Nephron (organoid): ENCODE data around the gene SOX9.

Source experiments
- H3K27ac Mint-ChIP-seq, 3 experiments: 2 replicates each; pipeline ENCODE4 v1.8.0; 2020; ENCODE audit warnings: mixed read lengths in 3 of 3, mild to moderate bottlenecking in 2 of 3, moderate library complexity in 1 of 3
- H3K27me3 Mint-ChIP-seq: 2 replicates; pipeline ENCODE4 v1.8.0; 2021; ENCODE audit warnings: low read depth, mild to moderate bottlenecking, moderate library complexity, mixed read lengths
- H3K36me3 Mint-ChIP-seq: 2 replicates; pipeline ENCODE4 v1.8.0; 2020; ENCODE audit warnings: low read depth, mixed read lengths
- H3K4me1 Mint-ChIP-seq: 2 replicates; pipeline ENCODE4 v1.8.0; 2020; ENCODE audit warnings: mixed read lengths
- H3K4me3 Mint-ChIP-seq, 3 experiments: 2 replicates each; pipeline ENCODE4 v1.8.0; 2020; ENCODE audit warnings: mild to moderate bottlenecking in 3 of 3, mixed read lengths in 3 of 3, moderate library complexity in 2 of 3
- H3K9me3 Mint-ChIP-seq: 2 replicates; pipeline ENCODE4 v1.8.0; 2020; ENCODE audit warnings: mixed read lengths
- CTCF ChIP-seq, 3 experiments: fragments of 200-600 bp; sonication (generic); IDR thresholded peaks; one replicate each; pipeline ENCODE4 v1.5.0; 2021; ENCODE audit warnings: antibody characterized with exemption in 3 of 3; ENCODE audit not compliant: unreplicated experiment in 3 of 3

The SOX9 gene

GRCh38 chr17:72120642-72121163 is at the start of gene SOX9:
TSS of gene SOX9 (plus strand) at chr17:72121020. CDS start at chr17:72121392, 372 bp downstream.
- Mint-ChIP-seq H3K27ac (peak within 1 kb of the TSS; percentile 79 to 84 (median 82)), H3K9me3 (no peaks in the 10 kb centered on the region), H3K4me3 (peak within 1 kb of the TSS; percentile 91 to 99 (median 92)), H3K4me1 (peaks cover 65% of the 10 kb centered on the region), H3K27me3 (peaks cover 82% of the 10 kb centered on the region), H3K36me3 (peaks cover 20% of the 10 kb centered on the region)
- no peak for TF ChIP-seq CTCF (IDR thresholded peaks at IDR 0.05; ENCODE audit: unreplicated experiment in 3 of 3)

- Mint-ChIP-seq H3K27me3 (no peaks in the 10 kb centered on the region), H3K9me3 (peaks cover 1% of the 10 kb centered on the region), H3K27ac (no peak overlapping the region), H3K4me1 (no peaks in the 10 kb centered on the region), H3K36me3 (no peaks in the 10 kb centered on the region), H3K4me3 (no peak overlapping the region)
- no peak for TF ChIP-seq CTCF (IDR thresholded peaks at IDR 0.05; ENCODE audit: unreplicated experiment in 3 of 3)
These were observed 49.5 kb upstream of the SOX9 start for GRCh38 chr17:72071330-72071729.

- Mint-ChIP-seq H3K4me1 (no peaks in the 10 kb centered on the region), H3K9me3 (no peaks in the 10 kb centered on the region), H3K4me3 (no peak overlapping the region), H3K36me3 (no peaks in the 10 kb centered on the region), H3K27me3 (no peaks in the 10 kb centered on the region), H3K27ac (no peak overlapping the region)
- TF ChIP-seq CTCF (IDR thresholded peaks at IDR 0.05; ENCODE audit: unreplicated experiment in 3 of 3) = no peak
These were observed 44.7 kb upstream of the SOX9 start for GRCh38 chr17:72075995-72076677.

GRCh38 chr17:72076678-72077030 is 44.2 kb upstream of the SOX9 start:
- Mint-ChIP-seq H3K27ac (no peak overlapping the region), H3K27me3 (no peaks in the 10 kb centered on the region), H3K4me3 (no peak overlapping the region), H3K36me3 (no peaks in the 10 kb centered on the region), H3K4me1 (no peaks in the 10 kb centered on the region), H3K9me3 (no peaks in the 10 kb centered on the region)
- TF ChIP-seq CTCF (IDR thresholded peaks at IDR 0.05; ENCODE audit: unreplicated experiment in 3 of 3) = no peak

GRCh38 chr17:72077326-72077960 is 43.4 kb upstream of the SOX9 start:
- no peak overlapping the region for H3K27ac Mint-ChIP-seq
- H3K4me1 Mint-ChIP-seq = no peaks in the 10 kb centered on the region
- H3K9me3 Mint-ChIP-seq = no peaks in the 10 kb centered on the region
- no peak overlapping the region for H3K4me3 Mint-ChIP-seq
- no peaks in the 10 kb centered on the region for H3K36me3 Mint-ChIP-seq
- TF ChIP-seq CTCF (IDR thresholded peaks at IDR 0.05; ENCODE audit: unreplicated experiment in 3 of 3) = no peak
- no peaks in the 10 kb centered on the region for H3K27me3 Mint-ChIP-seq
